GM18505 (cell line): Measurements from ENCODE around the gene WHAMM.

Experiments
- ATAC-seq: cut with Tn5 transposase; IDR thresholded peaks from one replicate; pipeline ENCODE4 v1.9.1; 2021; ENCODE audit not compliant: unreplicated experiment
- POLR2A ChIP-seq: IDR thresholded peaks from 4 replicates; pipeline ENCODE4 v1.6.1; 2011; ENCODE audit warnings: borderline replicate concordance; ENCODE audit not compliant: insufficient read depth, insufficient read length; ENCODE audit errors: extremely low read depth

The WHAMM gene

DNA sequence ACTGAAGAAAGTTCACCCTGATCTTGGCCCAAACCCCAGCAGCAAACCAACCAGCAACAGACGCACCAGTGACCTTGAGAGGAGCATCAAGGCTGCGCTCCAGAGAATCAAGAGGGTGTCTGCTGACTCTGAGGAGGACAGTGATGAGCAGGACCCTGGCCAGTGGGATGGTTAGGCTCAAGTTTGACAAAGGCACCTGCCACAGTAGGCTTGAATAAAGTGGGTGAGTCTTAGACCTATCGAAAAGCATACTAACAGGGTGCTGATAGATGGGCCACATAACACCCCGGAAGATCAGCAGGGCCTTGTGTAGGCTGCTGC is 23.9 kb downstream of the WHAMM start:
- no peak for ATAC-seq
- TF ChIP-seq POLR2A, result no peak

DNA sequence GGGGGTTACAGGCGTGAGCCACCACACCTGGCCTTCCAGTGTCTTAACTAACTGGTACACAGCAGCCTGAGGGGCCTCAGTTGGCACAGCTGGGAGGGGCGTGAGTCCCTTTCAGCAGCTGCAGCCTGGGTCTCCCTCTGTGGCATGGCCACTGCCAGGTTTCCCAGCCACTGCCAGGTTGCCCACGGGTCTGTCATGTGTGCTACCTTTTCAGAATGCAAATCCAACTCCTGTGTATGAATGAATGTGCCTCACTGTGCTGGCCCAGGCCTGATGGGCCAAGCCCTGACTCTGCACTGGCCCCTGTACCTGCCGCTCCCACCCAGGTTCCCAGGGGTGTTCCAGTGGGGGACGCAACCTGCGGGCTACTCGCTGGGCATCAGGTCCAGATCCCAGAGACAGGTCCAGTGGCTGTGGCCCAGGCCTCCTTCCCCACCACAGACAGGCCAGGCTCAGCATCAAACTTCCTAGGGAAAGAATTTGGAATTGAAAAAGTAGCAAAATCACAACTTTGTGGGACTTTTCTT is 26.0 kb downstream of the WHAMM start:
- no peak for TF ChIP-seq POLR2A
- no peak for ATAC-seq

DNA sequence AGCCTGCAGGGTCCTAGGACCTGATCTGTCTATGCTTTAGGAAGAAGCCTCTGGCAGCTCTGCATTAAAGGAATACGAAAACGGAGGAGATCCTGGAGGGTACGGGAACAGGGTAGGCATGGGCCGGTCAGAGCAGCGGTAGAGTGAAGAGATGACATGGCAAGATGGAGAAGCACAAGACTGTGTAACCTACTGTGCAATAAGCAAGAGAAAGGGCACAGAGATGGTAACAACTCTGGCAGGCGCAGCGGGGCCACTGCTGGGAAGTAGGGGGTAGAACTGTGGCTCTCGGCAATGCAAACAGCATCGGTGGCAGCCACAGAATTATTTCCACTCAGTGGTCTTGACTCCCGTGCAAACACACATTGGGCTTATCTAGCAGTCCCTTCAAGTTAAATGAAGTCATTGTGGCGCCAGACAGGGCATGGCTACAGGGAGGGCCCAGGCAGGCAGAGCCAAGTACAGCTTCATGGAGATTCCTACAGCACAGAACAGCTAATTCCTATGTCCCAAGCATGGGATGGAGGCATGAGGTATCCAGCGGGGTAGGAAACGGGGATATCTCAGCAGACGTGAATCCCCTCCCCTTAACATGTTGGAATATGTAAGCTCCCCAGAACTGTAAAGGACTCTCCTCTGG is 28.8 kb downstream of the WHAMM start:
- TF ChIP-seq POLR2A, result no peak
- ATAC-seq, result no peak

DNA sequence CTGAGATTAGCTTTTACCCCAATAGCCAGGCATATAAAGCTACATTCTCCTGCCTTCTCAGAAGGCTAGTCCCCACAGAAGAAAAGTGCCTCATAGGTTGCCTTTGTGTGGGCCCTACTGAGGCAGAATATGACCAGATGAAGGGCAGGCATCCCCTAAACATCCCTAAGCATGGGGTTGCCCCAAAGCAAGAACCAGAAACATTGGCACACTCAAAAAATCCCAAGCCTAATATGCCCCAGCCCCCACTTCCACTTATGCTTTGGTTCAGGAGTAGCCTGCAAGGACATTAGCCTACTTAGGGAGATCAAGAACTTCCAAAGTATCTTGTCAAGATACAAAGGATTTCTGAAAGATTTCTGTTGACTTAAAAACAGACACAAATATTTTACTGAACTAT is 29.7 kb downstream of the WHAMM start:
- no peak for ATAC-seq
- no peak for TF ChIP-seq POLR2A

- no peak for ATAC-seq
- TF ChIP-seq POLR2A, result no peak
These were observed 30.7 kb downstream of the WHAMM start for GRCh38 chr15:82840166-82840565.

GRCh38 chr15:82843566-82843965 is 34.1 kb downstream of the WHAMM start:
- ATAC-seq, result no peak
- no peak for TF ChIP-seq POLR2A

DNA sequence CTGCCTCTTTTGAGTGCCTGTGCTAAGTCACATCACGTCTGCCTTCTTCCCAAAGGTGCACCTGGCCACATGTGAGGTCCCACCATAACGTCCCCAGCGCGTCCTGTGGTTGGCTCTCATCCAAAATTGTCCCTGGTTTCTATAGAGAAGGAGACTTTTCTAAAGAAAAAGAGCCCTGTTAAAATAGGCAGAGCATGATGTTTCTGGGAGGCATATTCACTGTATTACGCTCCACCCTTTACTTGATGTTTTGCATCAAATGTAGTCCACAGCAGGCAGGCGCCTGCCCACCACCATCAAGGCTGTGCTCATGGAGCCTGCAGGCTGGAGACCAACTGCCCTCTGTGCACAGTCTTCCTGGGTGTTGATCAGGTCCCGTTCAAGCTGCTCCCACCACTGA is 36.3 kb downstream of the WHAMM start:
- TF ChIP-seq POLR2A, result no peak
- ATAC-seq, result no peak

GRCh38 chr15:82846621-82847020 is 37.2 kb downstream of the WHAMM start:
- no peak for TF ChIP-seq POLR2A
- no peak for ATAC-seq

- no peak for TF ChIP-seq POLR2A
- ATAC-seq, result no peak
These were observed 38.3 kb downstream of the WHAMM start for GRCh38 chr15:82847703-82848102.

- no peak for ATAC-seq
These were observed 39.0 kb downstream of the WHAMM start for GRCh38 chr15:82848241-82848993.

GRCh38 chr15:82849556-82850512 is 40.4 kb downstream of the WHAMM start:
- ATAC-seq, result no peak
- TF ChIP-seq POLR2A, result no peak

More at GRCh38 chr15:82848241-82848993, 39.0 kb downstream of the WHAMM start:
- no peak for TF ChIP-seq POLR2A

GRCh38 chr15:82850731-82851130 is 41.3 kb downstream of the WHAMM start:
- TF ChIP-seq POLR2A, result no peak
- no peak for ATAC-seq

GRCh38 chr15:82851306-82851850 is 42.0 kb downstream of the WHAMM start:
- TF ChIP-seq POLR2A, result no peak
- no peak for ATAC-seq
